Left colon (tissue), 2 donors: ENCODE results near the gene ANO10. TPM values are rescaled to one million over a fixed set of nuclear protein-coding genes. Genes with fewer than 3 reads are reported as not detected.

ENCODE experiments used
- ATAC-seq: fragments of 200-7000 bp; cut with Tn5 transposase; one replicate; pipeline ENCODE4 v1.9.1; 2020; ENCODE audit warnings: mild to moderate bottlenecking, moderate library complexity
- DNase-seq, 2 donors: peaks; one replicate each; pipeline ENCODE4 v3.0.0-alpha.2; 2020
- intact Hi-C, 2 donors: fragments of 100-400 bp; cut with DNase I in 1 of 2; cut with micrococcal nuclease in 1 of 2; formaldehyde crosslinking; loops; one replicate each; pipeline versions ENCODE4 v1.11.2 to v1.14.0; 2022; cut with DNase I, micrococcal nuclease
- total RNA-seq, 2 donors: library from RNA; stranded (reverse); fragmentation: NEBNext Ultra II Directional; extraction: Animal tissue kit (Norgen Biotek cat#: 25700); gene quantifications; one replicate each; pipeline ENCODE4 v1.2.1, GENCODE V29; 2021
- donor health status: DM: no; HTN: no; CAD: no.
- donor health status: DM: yes; HTN: yes; CAD: no.

Gene ANO10
- total RNA-seq, 2 donors from 2014 or later, result 82.0 to 85.3 TPM

DNA sequence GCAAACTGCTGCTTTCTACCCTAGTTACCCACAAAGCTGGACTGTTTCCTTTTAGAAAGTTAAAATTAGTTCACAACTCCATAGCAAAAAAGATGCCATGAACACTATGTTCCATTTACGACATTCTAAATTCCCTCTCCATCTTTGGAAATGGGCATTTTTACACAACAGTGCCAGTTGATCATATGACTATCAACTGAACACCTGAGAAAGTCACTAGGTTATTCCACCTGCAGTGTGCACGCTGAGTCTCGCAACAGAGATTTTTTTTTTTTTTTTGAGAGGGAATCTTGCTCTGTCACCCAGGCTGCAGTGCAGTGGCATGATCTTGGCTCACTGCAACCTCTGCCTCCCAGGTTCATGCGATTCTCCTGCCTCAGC lies 215.2 kb downstream of the ANO10 start:
- intact Hi-C loops, result no loop called here
- DNase-seq (no peak), ATAC-seq (no peak)

DNA sequence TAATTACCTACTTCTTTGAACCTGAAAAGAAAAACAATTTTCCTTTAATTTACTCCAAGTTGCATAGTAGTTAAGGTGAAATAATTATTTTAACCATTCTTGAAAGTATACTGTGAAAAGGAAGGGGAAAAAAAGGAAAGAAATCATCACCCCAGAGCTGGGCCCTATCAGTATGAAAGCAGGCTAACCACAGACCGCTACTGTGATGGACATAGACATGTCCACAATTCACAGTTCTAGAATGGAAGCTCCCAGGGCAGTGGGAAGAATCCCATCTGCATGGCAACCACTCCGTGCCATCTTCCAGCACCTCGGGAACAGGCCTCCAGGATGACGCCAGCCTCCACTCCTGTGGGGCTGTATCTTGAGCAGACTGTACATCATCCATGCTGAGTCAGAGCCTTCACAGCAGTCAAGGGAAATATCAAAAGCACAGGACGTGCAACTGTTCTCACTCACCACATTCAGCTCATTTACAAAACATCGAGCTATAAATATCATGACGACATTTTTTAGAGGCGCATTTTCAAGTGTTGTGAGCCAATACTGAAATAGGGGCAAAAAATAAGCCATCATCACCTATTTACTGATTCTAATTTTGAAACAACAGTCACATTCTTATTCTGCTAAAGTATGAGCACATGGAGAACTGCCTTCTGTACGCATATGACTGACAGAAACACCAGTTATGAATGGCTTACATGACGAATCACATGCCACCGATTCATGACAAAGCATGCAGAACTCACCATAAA lies 215.7 kb downstream of the ANO10 start:
- DNase-seq (no peak), ATAC-seq (no peak)
- intact Hi-C loops, result no loop called here

DNA sequence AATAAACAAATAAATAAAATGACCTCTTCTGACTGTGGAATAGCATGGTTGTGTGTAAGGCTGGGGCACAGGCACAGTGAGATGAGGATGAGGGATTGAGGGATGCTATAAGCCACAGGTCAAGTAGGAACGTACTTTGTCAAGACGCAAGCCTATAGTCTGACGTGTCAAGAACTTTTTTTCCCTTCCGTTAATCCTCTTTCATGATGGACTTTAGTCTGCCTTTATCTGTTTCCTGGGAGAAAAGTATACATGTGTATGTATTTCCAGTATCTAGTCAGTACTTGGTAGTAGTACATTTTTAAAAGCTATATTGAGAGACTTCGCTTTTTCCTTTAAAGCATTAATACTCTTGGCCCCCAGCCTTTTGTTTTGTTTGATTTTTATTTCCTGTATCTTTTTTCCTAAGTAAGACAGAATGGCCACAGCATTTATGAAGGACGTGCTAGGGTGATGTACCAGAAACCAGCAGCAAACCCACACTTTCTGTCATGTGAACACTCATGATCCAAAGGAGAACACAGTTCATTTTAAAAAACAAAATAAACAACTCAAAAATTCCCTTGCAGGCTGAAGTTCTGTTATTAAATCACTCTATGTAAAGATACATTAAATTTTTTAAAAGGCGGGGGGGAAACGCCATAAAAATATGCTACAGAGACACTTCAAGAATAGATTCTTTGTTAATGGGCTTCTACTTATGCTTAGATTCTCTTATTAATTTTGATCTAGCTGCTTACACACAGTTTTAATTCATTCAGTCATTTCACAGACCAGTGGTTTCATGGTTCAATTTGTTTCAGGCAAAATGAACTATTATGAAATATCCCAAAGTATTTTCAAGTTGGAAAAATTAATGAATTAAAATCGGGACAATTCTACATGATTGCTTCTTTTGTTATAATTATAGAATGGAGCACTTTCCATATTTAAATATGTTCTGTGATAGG lies 220.8 kb downstream of the ANO10 start:
- intact Hi-C loops, result no loop called here
- DNase-seq (no peak), ATAC-seq (no peak)

DNA sequence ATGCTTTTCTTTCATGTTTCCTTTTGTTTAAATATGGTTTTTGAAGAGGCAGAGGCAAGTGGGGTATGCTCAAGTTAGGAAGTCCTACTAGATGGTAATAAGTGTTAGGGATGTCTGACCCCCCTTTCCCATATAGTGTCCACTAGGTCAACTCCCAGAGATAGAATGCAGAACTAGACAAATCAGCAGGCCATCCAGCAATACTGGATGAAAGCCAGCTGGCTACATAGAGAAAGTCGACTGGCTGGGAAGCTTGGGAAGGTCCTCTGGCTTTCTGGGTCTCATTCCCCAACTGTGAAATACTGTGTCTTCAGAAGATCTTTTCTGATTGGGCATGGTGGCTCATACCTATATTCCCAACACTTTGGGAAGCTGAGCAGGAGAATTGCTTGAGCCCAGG lies 221.6 kb downstream of the ANO10 start:
- intact Hi-C loops, result no loop called here
- ATAC-seq (no peak), DNase-seq (no peak)

GRCh38 chr3:43399034-43399433 lies 222.8 kb downstream of the ANO10 start:
- no peak for ATAC-seq
- intact Hi-C loops, result no loop called here
- no peak for DNase-seq

DNA sequence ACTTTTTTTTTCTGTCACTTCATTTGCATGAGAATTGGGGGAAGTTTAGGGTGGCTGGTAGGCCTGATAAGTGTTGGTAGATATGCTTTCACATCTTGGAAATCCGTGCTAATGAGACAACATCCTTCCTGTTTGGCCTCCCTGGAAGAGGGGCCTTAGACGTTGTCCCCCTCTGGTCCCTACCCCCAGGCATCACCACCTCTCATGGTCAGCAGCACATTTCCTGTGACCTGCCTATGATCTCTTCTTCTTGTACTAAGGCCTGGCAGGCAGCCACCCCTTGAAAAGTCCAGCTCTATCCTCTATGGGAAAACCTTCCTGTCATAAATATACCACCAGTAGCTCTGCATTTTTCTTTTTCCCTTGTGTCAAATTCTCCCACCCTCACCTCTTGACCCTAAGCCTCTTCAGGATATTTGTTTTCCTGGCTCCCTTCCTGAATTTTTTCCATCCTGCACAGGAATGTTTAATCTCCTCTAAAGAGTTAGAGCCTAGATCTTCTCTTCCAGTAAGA lies 227.7 kb downstream of the ANO10 start:
- intact Hi-C loops, result no loop called here
- ATAC-seq, result no peak
- DNase-seq, result no peak

- no peak for DNase-seq
- no peak for ATAC-seq
These were observed 230.2 kb downstream of the ANO10 start for GRCh38 chr3:43391621-43392020.

GRCh38 chr3:43390255-43390588 lies 231.6 kb downstream of the ANO10 start:
- no peak for ATAC-seq
- intact Hi-C loops, result no loop called here
- no peak for DNase-seq

More at GRCh38 chr3:43391621-43392020, 230.2 kb downstream of the ANO10 start:
- intact Hi-C loops, result no loop called here

DNA sequence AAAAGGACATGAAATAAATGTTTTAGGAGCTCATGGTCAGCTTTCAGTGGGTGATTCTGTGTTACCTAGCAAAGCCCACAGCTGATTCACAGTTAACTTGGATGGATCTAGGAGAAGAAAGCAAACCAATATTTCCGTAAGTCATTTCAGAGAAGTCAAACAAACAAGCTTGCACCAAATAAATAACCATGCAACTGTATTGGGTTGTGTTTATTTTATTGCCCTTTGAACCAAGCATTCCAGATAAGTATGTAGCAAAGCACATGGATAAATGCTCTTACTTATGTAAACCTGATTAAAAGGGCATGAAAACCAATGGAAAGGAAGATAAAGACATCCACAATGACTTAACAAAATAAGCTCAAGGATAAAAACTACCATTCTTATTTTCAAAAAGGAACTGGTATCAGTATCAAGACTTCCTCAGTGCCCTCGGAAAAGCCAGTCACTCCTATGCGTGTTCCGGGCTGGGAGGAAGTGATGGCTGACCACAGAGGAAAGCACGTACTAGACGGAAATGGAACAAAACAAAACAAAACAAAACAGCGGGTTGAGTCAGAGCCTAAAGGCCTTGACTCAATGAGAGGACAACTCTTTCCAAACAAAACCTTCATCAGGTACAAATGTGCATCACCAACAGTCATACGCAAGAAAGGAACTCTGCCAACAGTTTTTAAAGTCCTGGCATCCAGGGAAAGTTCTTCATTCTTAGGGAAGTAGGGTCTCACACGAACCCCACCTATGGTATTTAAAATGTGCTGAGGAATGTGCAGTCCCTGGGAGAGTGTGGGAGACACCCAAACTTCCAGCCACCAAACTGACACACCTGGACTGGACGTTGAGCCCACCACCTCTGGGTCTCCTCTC lies 232.2 kb downstream of the ANO10 start:
- intact Hi-C loops, result no loop called here
- DNase-seq, result peak in 1 of 2 donors; percentile 52
- no peak for ATAC-seq

DNA sequence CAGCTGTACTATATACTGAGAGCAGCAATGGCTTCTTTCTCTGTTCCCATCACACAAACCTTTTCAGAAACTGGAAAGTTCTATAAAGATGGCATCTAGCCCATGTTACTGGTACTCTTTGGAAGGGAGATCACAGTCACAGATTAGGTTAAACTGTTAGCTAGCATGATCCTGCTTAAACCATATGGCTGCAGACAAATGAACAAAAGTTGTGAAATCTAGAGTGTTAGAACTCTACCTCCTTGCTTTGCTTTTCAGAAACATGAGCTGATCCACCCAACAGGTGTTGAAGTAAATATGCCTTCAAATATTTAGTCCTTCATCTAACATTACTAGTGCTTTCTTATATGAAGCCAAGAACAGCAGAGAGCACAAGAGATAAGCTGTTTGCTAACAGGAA lies 232.9 kb downstream of the ANO10 start:
- ATAC-seq, result no peak
- intact Hi-C loops, result no loop called here
- no peak for DNase-seq

- no peak for DNase-seq
- intact Hi-C loops, result no loop called here
- ATAC-seq, result no peak
These were observed 233.6 kb downstream of the ANO10 start for GRCh38 chr3:43388175-43388574.

GRCh38 chr3:43379343-43379742 lies 242.5 kb downstream of the ANO10 start:
- no peak for ATAC-seq
- DNase-seq, result peak in 1 of 2 donors; percentile 49
- intact Hi-C loops, result no loop called here

DNA sequence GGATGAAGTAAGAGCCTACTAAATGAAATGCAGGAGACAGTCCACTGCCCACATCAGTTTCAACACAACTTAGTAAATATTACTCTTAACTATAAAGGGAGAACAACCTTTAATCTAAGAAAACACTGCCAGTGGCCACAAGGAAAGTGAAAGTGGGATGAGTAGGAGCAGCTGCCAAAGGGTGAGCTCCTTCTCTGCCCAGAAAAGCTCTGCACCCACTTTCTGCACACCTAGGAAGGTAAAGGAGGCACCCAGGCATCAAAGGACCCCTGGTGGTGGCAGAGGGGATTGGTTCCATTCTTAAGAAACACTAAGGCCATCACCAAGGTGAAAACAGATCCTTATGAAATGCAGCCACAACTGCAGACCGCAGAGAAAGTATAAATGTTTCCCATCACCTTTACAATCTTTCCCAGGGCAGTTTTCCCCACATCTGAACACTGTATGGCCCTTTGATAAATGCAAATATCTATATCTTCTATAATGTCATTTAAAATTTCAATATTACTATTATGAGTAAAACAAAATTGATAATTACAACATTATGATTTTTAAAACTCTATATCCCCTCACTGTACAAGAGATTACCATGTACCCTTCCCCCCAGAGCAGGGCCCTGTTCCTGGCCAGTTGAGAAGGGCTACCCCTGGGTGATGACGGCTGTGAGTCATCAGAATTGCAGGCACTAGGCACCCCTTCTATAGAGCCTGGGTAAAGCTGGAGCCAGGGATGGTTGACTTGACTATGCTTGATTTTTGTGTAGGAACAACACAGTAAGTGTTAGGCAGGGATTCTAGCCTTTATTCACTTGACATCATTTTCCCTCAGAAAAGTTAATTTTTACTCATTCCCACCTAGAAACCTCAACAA lies 243.5 kb downstream of the ANO10 start:
- peak in 1 of 2 donors; percentile 65 for DNase-seq
- intact Hi-C loops, result no loop called here
- ATAC-seq, result peak; percentile 67

- ATAC-seq (no peak), DNase-seq (no peak)
- intact Hi-C loops, result no loop called here
These were observed 248.3 kb downstream of the ANO10 start for GRCh38 chr3:43373560-43373928.

GRCh38 chr3:43372809-43373559 lies 248.8 kb downstream of the ANO10 start:
- intact Hi-C loops, result no loop called here
- ATAC-seq, result no peak
- no peak for DNase-seq

- ATAC-seq, result no peak
- intact Hi-C loops, result no loop called here
- no peak for DNase-seq
These were observed 249.6 kb downstream of the ANO10 start for GRCh38 chr3:43372007-43372740.

GRCh38 chr3:43371494-43371893 lies 250.3 kb downstream of the ANO10 start:
- intact Hi-C loops, result no loop called here
- no peak for ATAC-seq
- no peak for DNase-seq
